OCI-LY7 (cell line): ENCODE measurements around the gene SMIM45.

ENCODE experiments used
- EZH2phosphoT487 ChIP-seq: fragments of 200-600 bp; sonication (generic); IDR thresholded peaks from 2 replicates; pipeline ENCODE4 v1.6.1; 2018; ENCODE audit warnings: low read depth, borderline replicate concordance, mild to moderate bottlenecking, mixed run types, antibody characterized with exemption, low read length, moderate library complexity, mixed read lengths
- TF ChIP-seq, protein P1 (sequence below): fragments of 200-600 bp; sonication (generic); conservative IDR thresholded peaks from 2 replicates; pipeline ENCODE4 v1.5.1; 2014; ENCODE audit warnings: mild to moderate bottlenecking, antibody characterized with exemption, low read length, moderate library complexity, mixed read lengths

GRCh38 chr22:41975299-41976069 is 23.5 kb downstream of the SMIM45 start:
- TF ChIP-seq, protein P1, sequence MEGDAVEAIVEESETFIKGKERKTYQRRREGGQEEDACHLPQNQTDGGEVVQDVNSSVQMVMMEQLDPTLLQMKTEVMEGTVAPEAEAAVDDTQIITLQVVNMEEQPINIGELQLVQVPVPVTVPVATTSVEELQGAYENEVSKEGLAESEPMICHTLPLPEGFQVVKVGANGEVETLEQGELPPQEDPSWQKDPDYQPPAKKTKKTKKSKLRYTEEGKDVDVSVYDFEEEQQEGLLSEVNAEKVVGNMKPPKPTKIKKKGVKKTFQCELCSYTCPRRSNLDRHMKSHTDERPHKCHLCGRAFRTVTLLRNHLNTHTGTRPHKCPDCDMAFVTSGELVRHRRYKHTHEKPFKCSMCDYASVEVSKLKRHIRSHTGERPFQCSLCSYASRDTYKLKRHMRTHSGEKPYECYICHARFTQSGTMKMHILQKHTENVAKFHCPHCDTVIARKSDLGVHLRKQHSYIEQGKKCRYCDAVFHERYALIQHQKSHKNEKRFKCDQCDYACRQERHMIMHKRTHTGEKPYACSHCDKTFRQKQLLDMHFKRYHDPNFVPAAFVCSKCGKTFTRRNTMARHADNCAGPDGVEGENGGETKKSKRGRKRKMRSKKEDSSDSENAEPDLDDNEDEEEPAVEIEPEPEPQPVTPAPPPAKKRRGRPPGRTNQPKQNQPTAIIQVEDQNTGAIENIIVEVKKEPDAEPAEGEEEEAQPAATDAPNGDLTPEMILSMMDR: no peak
- no peak for TF ChIP-seq EZH2phosphoT487
